T-helper 9 cell (primary cell): ENCODE measurements around the gene PP2D1.
"Not testable (repeated sequence)": the region's sequence is repeated elsewhere in the genome, so short reads cannot be mapped to it uniquely, and the experiment has no call there.

Experiments
- DNase-seq: peaks from one replicate; pipeline ENCODE4 v3.0.0-alpha.2; 2020

Gene PP2D1

DNA sequence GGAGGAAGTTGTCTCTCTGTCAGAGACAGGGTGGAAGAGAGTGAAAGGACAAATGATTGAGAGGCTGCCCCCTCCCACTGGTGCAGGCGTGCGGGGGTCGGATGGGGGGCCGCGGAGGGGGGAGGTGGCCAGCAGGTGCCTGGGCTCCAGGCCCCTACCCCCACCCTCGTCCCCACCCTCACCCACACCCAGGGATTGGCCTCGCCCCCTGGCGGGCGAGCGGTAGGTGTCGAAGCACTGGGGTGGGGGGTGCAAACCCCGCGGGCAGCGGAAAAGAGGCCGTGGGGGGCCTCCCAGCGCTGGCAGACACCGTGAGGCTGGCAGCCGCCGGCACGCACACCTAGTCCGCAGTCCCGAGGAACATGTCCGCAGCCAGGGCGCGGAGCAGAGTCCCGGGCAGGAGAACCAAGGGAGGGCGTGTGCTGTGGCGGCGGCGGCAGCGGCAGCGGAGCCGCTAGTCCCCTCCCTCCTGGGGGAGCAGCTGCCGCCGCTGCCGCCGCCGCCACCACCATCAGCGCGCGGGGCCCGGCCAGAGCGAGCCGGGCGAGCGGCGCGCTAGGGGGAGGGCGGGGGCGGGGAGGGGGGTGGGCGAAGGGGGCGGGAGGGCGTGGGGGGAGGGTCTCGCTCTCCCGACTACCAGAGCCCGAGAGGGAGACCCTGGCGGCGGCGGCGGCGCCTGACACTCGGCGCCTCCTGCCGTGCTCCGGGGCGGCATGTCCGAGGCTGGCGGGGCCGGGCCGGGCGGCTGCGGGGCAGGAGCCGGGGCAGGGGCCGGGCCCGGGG lies 27.9 kb upstream of the PP2D1 start, which contains the start of gene KAT2B:
Gene KAT2B (plus strand): TSS at position 682 of the 783 bp plus-strand sequence. CDS start 32 bp downstream, at position 714.
- peak; percentile 81 for DNase-seq

DNA sequence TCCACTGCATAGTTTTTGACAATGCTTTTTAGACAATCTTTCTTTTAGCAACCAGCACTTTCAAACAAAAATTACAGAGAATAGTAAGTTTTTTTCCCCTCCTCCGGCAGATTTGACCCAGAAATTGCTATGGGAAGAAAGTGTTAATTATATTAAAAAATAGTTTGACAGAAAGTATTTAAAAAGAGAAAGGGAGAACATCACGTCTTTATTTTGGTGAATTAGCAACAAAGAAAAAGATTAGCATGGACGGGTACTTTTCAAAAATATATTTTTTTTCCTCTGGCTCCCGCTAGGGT lies 27.4 kb upstream of the PP2D1 start:
- no peak for DNase-seq

DNA sequence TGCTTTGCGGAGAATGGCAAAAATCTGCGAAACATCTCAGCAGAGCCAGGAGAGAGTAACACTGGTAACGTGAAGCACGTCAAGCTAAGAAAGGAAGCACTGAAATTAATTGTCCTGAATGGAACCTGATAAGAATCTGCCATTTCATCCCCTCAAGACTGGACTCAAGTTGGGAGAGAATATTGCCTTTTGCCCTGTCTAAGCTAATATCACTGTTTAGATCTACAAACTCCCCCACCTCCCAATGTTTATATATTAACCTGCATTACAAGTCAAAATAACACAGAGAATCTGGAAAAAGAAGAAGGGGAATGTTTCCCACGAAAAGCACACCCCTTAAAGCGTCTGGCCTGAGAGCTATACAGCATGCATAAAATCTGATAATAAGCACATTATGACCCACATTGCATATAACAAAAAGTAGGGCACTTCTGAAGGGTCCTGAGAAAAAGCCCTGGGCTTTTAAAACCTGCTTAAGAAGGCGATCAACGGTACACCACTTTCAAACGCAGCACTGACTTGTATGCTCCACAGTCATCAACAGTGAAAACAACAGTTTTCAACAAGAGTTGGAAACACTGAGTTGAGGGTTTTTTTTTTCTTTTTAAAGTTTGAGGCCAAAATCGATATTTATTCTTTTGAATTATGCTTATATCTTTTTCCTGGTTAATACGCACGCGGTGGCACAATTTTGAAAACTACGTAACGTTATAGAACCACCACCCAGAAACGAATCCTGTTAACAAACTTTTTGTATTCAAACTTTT lies 26.8 kb upstream of the PP2D1 start:
- DNase-seq, result no peak

DNA sequence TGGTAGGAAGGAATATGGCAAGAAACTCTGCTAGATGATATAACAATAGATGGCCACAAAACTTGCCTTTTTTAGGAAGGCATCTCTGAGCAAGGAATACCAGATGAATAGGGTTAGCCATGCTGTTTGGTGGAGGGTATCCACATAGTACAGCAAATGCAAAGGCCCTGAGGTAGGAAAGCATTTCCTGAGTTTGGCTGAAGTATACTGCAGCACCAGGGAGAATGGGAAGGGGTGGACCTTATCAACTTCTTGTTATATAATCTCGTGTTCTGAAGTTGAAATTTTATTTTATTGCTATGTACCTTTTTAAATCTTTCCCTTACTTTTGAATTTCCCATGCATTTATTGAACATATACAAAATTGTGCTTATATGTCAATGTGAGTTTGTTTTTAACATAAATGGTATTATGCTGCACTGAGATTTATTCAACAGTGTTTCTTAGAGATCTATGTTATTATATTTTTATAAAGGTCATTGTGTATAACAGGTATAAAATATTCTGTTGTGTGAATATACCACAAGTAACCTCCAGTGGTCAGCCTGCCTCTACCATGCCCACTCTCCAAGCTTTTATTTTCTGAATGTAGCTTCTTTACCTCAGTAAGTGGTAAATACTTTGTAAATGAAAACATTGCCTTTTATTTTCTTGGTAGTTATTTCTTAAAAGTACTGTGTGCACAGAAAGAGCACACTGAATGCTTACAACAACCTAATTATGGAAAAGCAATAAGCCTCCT lies 25.4 kb upstream of the PP2D1 start:
- no peak for DNase-seq

DNA sequence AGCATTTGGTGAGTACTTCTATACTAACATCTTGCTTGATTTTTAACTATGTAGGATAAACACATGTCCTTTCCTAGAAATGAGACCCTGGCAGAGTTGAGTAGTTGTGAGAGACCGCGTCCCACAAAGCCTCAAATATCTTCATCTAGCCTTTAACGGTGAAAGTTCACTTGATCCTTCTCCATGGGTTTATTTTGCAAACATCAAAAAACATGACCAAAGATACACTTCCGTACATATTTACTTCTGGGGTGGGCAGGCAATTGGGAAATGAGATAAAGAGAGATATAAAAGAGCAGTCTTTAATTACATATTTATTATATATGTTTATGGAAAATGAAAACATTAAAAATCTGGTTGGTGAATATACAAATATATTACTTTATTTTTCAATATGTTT lies 23.0 kb upstream of the PP2D1 start:
- DNase-seq, result no peak

DNA sequence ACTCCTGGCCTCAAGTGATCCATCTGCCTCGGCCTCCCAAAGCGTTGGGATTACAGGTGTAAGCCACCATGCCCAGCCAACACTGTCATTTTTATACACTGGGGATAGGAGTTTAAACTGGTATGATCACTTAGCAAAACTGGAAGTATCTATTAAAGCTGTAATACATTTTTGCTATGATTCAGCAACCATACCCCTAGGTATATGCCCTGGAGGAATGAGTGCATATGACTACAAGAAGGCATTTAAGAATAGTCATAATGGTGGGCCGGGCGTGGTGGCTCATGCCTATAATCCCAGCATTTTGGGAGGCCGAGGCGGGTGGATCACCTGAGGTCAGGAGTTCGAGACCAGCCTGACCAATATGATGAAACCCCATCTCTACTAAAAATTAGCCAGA lies 19.9 kb upstream of the PP2D1 start:
- not testable (repeated sequence) for DNase-seq

DNA sequence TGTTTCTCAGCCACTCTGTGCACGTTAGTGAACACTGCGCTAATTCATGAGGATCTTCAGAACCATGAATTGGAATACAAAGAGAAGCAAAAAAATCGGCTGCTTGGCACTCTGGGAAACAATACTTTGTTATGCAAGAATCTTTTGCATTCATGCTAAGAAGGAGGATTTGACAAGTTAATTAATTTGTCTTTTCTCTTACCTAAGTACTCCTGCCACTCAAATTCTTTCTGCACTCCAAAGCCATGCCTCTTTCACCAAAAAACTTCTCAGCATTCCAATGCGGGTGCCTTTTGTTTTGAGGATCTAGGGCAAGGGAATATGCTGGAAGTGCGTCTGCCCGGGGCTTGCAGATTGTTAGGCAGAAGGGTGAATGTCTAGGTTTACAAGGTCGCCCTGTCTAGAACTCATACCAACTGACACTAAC lies 16.9 kb upstream of the PP2D1 start:
- DNase-seq, result no peak

DNA sequence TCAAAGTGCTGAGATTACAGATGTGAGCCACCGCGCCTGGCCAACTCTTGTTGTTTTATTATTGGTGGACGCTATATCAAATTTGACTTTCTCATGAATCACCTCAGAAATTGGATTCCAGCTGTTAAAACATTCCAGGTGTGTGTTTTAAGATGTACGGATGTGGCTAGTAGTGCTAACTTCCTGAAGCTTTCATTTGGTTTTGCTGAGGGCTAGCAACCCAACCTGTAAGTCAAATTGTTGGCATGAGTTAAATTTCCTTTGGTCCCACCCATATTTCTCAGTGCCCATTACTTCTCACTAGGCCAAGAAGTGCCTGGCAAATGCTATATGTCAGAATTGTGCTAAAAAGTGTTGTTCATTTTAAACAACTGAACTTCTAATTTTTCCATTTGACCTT lies 15.1 kb upstream of the PP2D1 start:
- no peak for DNase-seq

DNA sequence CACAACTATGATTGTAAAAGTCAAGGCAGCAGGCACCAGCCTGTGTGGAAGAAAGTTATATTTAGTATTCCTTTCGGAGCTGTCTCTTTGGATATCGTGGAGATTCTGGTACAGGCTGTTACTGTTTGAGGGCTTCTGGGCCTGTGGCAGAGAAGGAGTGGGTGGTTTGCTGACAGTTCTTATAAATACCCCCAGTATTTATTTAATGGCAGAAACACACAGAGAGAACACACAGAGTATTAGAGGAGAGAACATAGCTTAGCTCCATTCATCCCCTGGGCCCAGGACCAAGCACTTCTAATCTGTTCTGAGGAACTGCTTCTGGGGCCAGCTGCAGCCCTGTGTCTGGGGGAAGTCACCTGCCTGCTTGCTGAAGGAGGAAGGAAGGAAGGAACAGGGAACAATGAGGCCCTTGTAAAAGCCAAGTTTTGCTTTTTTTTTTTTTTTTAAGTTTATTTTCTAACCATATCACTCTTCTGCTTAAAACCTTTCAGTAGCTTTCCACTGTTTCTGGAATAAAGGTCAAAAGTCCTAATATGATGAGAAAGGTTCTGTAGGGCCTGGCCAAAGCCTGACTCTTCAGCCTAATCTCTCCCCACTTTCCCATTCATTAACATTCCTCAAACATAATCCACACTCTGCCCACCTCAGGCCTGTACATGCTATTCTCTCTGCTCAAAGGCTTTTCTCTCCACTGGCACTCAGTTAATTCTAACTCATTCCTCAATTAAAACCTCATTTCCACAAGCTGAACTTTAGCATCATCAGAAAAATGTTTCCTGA lies 11.8 kb upstream of the PP2D1 start:
- no peak for DNase-seq

DNA sequence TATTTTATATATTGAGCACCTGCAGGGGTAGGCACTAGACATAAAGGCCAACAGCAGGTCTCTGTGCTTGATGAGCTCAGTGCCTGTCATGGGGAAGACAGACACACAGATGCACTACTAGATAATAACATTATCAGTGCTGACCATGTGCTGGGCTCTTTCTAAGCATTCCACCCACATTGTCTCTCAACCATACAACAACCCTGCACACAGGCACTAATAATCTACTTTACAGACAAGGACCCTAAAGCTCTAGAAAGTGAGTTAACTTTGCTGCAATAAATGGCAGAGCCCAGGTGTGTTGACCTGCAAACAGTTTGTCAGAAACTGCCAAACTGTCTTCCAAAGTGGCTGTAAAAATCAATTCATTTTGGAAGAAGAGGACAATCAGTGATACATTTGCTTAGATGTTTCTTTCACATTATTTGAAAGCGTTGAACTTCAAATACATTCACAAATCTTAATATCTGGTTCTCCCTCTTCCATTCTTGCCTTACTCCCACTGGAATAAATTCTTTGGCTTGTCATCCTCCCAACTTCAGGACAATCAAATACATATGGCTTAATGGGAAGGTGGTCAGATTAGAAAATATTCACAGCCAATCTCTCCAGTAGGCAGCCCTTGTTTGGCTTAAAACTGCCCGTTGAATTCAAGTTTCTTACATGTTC lies 11.0 kb upstream of the PP2D1 start:
- no peak for DNase-seq

DNA sequence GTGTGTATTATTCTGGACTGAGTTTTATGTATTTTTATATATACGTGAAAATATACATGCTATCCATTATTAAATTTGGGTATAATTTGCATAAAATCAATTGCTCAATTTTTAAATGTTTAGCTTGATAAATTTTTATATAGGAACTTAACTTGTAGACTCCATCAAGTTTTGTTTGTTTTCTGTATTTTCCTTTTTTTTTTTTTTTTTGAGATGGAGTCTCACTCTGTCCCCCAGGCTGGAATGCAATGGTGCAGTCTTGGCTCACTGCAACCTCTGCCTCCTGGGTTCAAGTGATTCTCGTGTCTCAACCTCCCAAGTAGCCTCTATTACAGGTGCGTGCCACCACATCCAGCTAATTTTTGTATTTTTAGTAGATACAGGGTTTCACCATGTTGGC lies 4.0 kb upstream of the PP2D1 start:
- not testable (repeated sequence) for DNase-seq

DNA sequence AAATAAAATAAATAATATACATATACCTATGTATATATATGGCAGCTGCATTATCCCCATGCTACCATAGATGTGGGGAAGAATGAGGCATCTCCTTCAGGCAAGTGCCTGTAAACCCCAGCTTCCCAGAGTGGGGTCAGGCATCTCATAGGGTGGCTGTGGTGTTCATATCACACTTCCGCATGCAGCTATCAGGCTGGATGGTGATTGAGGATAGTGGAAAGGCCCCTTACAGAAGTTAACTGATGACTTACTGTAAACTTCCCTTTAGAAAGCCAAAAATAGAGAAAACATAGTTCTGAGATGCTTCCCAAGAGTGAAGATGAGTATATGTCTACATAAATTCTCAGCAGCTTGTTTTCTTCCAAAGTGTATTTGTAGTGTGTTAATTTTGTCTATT lies 3.5 kb upstream of the PP2D1 start:
- DNase-seq, result no peak

DNA sequence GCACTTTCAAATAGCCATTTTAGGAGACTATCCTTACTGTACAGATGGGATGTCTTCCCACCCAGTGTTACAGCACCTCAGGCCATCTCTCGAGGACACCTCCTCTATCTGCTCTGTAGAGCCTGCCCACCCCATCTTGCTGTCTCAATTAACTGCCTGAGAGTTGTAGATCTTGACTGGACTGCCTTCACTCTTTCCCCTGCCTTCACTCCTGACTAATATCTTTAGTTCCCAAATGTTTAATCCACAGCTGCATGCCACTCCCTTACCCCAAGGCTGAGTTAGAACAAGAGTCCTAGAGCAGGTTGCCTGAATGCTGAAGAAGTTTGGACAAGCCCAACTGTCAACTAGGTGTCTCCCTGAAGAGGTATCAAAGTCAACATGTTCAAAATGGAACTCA lies 1.3 kb upstream of the PP2D1 start:
- DNase-seq, result no peak

DNA sequence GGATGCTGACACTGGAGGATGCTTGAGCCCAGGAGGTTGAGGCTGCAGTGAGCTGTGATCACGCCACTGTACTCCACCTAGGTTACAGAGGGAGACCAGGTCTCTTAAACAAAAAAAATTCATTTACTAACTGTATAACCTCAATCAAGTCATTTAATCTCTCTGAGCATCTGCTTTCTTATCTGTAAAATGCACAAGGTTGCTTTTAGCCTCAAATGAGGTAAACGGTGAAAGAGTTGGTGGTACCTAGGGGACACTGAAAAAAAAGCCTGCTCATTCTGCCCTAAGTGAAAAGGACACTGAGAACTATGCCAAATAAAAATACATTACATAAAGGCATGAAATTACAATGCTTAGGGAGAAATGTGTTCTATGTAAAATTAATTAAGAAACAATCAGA lies 3.4 kb downstream of the PP2D1 start:
- DNase-seq, result no peak

DNA sequence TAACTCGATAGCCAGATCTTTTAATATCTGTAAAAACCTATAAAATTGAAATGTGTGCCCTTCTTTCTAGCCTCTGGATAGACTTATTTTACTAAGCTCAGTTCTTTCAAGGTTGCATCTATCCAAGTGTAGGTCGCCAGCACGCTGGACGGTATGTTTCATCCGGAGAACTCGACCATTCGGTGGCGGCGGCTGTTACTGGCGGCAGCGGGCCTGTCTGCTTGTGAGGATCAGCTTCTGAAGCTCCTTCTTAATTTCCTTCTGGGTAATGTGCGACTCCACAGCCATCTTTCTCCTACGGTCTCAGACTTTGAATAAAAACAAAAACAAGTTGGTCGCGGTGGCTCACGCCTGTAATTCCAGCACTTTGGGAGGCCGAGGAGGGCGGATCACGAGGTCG lies 4.1 kb downstream of the PP2D1 start:
- no peak for DNase-seq

DNA sequence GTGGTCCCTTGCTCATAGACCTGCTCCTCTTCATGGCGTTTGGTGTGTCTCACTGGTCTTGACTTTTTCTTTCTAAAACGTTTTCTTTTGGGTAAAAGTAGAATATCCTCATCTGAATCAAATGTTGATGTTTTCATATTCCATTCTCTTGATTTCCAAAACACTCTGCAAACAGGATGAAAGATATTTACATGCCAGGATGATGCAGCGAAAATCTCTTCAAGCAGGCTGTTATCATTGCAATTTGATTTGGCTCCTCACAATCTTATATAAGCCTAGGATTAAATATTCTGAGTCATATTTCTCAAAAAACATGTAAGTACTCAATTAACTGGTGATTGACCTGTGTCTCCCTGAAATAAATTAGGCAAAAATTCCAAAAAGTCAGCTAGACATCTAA lies 10.1 kb downstream of the PP2D1 start:
- DNase-seq, result no peak

DNA sequence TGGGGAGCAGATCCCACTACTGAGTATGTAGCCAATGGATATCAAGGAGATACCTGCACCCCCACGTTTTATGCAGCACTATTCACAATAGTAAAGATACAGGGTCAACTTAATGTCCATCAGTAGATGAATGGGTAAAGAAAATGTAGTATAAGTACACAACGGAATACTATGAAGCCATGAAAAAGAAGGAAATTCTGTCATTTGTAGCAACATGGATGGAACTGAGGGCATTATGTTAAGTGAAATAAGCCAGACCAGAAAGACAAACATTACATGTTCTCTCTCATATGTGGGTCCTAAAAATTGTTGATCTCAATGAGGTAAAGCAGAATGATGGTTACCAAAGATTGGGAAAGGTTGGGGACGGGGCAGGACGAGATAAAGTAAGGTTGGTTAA lies 14.6 kb downstream of the PP2D1 start:
- DNase-seq, result no peak

DNA sequence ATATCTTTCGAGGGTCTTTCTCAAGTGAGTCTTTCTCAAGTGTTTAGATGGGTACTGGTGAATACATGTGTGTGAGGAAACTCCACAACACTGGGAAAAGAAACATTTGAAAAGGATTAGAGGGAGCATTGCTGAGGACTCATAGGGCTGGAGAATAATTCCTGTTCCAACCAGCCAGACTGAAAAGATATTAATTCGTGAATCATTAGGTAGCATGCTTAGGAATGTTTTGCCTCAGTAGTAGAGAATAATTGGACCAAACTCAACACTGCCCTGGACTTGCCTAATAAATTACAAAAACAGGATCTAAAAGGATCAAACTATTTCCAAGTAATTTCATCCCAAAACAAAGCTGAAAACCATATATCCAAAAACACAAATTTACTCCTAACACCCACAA lies 17.3 kb downstream of the PP2D1 start:
- DNase-seq, result no peak

DNA sequence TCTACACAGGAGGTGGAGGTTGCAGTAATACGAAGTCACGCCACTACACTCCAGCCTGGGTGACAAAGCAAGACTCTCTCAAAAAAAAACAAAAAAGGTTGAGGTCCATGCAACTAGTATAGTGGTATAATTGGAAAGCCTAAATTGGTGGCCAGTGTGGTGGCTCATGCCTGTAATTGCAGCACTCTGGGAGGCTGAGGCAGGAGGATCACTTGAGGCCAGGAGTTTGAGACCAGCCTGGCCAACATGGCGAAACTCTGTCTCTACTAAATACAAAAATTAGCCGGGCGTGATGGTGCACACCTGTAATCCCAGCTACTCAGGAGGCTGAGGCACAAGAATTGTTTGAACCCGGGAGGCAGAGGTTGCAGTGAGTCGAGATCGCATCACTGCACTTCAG lies 23.2 kb downstream of the PP2D1 start:
- not testable (repeated sequence) for DNase-seq

DNA sequence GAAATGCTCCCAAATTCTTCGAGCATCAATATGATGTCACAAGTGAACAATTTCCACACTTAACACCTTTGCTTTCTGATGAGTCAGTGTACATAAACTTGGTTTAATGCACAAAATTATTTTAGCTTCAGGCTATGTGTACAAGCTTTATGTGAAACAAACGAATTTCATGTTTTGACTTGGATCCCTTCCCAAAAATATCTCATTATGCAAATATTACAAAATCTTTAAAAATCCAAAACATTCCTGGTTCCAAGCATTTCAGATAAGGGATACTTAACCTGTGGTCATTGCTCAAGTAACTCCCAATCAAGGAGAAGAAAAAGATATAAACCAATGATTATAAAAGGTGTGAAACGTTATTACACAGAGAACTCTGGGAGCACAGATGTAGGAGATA lies 40.0 kb downstream of the PP2D1 start:
- DNase-seq, result no peak

DNA sequence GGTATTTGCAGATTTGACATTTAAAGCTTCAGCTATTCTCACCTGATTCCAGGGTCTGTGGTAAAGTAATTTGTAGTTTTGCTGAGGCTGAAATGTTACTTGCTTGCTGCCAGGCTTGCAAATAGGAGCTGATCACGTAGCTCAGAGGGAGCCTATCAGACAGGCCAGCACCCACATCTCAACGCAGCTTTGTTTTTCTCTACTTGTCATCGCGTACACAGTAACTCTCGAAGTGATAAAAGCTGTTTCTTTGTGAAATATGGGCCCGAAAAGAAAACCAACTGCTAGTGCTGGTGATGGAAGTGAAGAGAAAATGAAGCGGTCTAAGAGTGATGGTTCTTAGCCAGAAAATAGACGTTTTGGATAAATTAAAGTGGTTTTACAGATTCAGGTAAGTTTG lies 41.7 kb downstream of the PP2D1 start:
- DNase-seq, result no peak

DNA sequence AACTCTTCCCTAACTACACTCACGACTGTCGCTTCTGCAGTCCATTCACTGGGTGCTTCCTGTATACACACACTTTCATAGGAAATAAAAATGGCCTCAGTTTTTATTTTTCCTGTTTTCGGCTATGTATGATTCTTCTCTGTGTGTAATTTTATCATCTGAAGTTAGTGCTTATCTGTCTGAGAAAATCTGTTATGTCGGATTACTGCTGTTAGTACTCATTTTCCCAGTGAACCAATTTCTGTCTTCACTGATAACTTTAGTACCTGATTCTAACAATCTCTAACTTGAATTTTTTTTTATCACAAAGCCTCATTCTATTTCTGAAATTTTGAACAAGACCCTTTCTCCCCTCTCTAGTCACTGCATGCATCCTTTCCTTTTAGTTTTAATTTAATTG lies 44.3 kb downstream of the PP2D1 start:
- no peak for DNase-seq
